Fibroblast of mammary gland (primary cell): ENCODE results near the gene PARP15.

Experiments
- DNase-seq: peaks from one replicate; pipeline ENCODE4 v3.0.0-alpha.2; 2010; ENCODE audit warnings: low read depth
- H3K4me3 ChIP-seq: 2 replicates; pipeline ENCODE4 v1.5.1; 2011; ENCODE audit warnings: low read depth, mild to moderate bottlenecking, low read length, moderate library complexity; ENCODE audit not compliant: control insufficient read depth
- CTCF ChIP-seq: conservative IDR thresholded peaks from 2 replicates; pipeline ENCODE4 v1.5.1; 2011; ENCODE audit warnings: low read depth, low read length, inconsistent platforms; ENCODE audit not compliant: control insufficient read depth, insufficient read depth

Gene PARP15

GRCh38 chr3:122568755-122569154 is 8.7 kb upstream of the PARP15 start:
- no peak for DNase-seq
- no peak for TF ChIP-seq CTCF
- H3K4me3 ChIP-seq = no peak overlapping the region

GRCh38 chr3:122572940-122573412 is 4.5 kb upstream of the PARP15 start:
- peak; percentile 65 for DNase-seq
- H3K4me3 ChIP-seq = no peak overlapping the region
- no peak for TF ChIP-seq CTCF

- TF ChIP-seq CTCF = no peak
- peak; percentile 18 for DNase-seq
- H3K4me3 ChIP-seq = no peak overlapping the region
Measured at GRCh38 chr3:122576174-122576940, 1.1 kb upstream of the PARP15 start.

GRCh38 chr3:122578069-122578740 is 755 bp downstream of the PARP15 start:
- no peak for DNase-seq
- peak overlapping the region; percentile 50 for H3K4me3 ChIP-seq
- no peak for TF ChIP-seq CTCF

- H3K4me3 ChIP-seq = no peak overlapping the region
- DNase-seq = no peak
- TF ChIP-seq CTCF = no peak
Measured at GRCh38 chr3:122580470-122580869, 3.0 kb downstream of the PARP15 start.

- no peak for DNase-seq
- no peak for TF ChIP-seq CTCF
- H3K4me3 ChIP-seq = no peak overlapping the region
Measured at GRCh38 chr3:122581622-122582021, 4.2 kb downstream of the PARP15 start.
